Measurements from ENCODE around the gene POTED.
"Not testable (repeated sequence)": the region's sequence is repeated elsewhere in the genome, so short reads cannot be mapped to it uniquely, and the experiment has no call there.

GRCh38 chr21:13650101-13650500 lies 40.5 kb downstream of the POTED start:
- TF ChIP-seq CTCF (IDR thresholded peaks at IDR 0.05; ENCODE audit: low read length); EZH2 (IDR thresholded peaks at IDR 0.05; ENCODE audit: borderline replicate concordance, low read length): not testable (repeated sequence)
